Measurements from ENCODE around the gene LINGO1. TPM values are rescaled to one million over a fixed set of nuclear protein-coding genes. Genes with fewer than 3 reads are reported as not detected.

LINGO1 gene
- total and polyA plus RNA-seq, 2 donors (not counting 3 experiments of a cell fraction or from before 2014, with no cell fraction given): 0.15 to 0.33 TPM

GRCh38 chr15:77620960-77621647, 11.6 kb downstream of the LINGO1 start:
- Histone ChIP-seq H3K9me1 (replicated peaks; ENCODE audit: control insufficient read depth, extremely low read depth, insufficient read depth, low read length) (no peaks in the 10 kb centered on the region), H3K79me2 (ENCODE audit: control insufficient read depth, insufficient read depth, low read length) (no peaks in the 10 kb centered on the region), H2AFZ (ENCODE audit: low read depth, low read length) (no peak overlapping the region), H3K27ac (ENCODE audit: insufficient read depth, low read depth, low read length) (no peak overlapping the region), H3K9ac (replicated peaks; ENCODE audit: extremely low read depth, insufficient read depth, low read length) (no peak overlapping the region), H3K4me1 (ENCODE audit: control insufficient read depth, extremely low read depth, insufficient read depth, low read length) (no peaks in the 10 kb centered on the region), H4K20me1 (replicated peaks; ENCODE audit: control insufficient read depth, extremely low read depth, insufficient read depth, low read length) (no peaks in the 10 kb centered on the region), H3K36me3 (ENCODE audit: control insufficient read depth in 2 of 2, extremely low read depth in 1 of 2, insufficient read depth in 2 of 2, low read length in 2 of 2) (no peaks in the 10 kb centered on the region), H3K4me3 (replicated peaks in 1 of 3; ENCODE audit: insufficient read depth in 1 of 3, low read depth in 1 of 3, low read length in 3 of 3) (no peak overlapping the region), H3K4me2 (ENCODE audit: insufficient read depth, low read length) (no peak overlapping the region), H3K27me3 (ENCODE audit: control insufficient read depth in 2 of 2, insufficient read depth in 2 of 2, low read length in 2 of 2) (no peaks in the 10 kb centered on the region), H3K9me3 (replicated peaks; ENCODE audit: control insufficient read depth, insufficient read depth, low read length) (no peaks in the 10 kb centered on the region)
- CTCF ChIA-PET: no interaction called here
- DNase-seq (ENCODE audit: low read depth, low spot score) (no peak), FAIRE-seq (no peak)
- POLR2A ChIA-PET: no interaction called here
- BruUV-seq (replicated peaks): no TSS peak
- TF ChIP-seq POLR2AphosphoS5 (IDR thresholded peaks at IDR 0.05; ENCODE audit: insufficient read depth, low read depth, low read length) (no peak), JUN (IDR thresholded peaks at IDR 0.05; ENCODE audit: borderline replicate concordance, insufficient read depth, insufficient read length, low read depth) (no peak), GATA2 (IDR thresholded peaks at IDR 0.05; ENCODE audit: insufficient read depth, insufficient read length, low read depth, low read length) (no peak), CTCF (IDR thresholded peaks at IDR 0.05; ENCODE audit: extremely low read depth in 1 of 2, insufficient read depth in 1 of 2, low read depth in 1 of 2, low read length in 2 of 2) (no peak), MYC (IDR thresholded peaks at IDR 0.05; ENCODE audit: low read depth, low read length) (no peak), EZH2 (IDR thresholded peaks at IDR 0.05; ENCODE audit: borderline replicate concordance, low read depth, low read length, severe bottlenecking) (no peak), FOS (IDR thresholded peaks at IDR 0.05; ENCODE audit: borderline replicate concordance, insufficient read depth, low read length) (no peak), POLR2A (IDR thresholded peaks at IDR 0.05; ENCODE audit: low read depth, low read length) (no peak), MAX (IDR thresholded peaks at IDR 0.05; ENCODE audit: insufficient read depth, insufficient read length) (no peak)
- dilution Hi-C loops (cut with MboI; ENCODE audit: extremely low pct_ligation_motif_present, low sequenced_read_pairs) (no loop called here), intact Hi-C loops (cut with micrococcal nuclease) (no loop called here)

Measured in endothelial cell of umbilical vein (primary cell).